Measurements from ENCODE around the gene AJUBA. TPM values are rescaled to one million over a fixed set of nuclear protein-coding genes. Genes with fewer than 3 reads are reported as not detected.

AJUBA gene
- total RNA-seq: 10 to 100 TPM in 1 of 7 donors, 1 to 10 TPM in 6; 1.4 to 11.0 (median 5.3) TPM
- polyA plus RNA-seq: 1 to 10 TPM in 1 of 3 donors, under 1 TPM in 2; 0.63 to 2.1 (median 0.68) TPM
- long read RNA-seq, donor 1, full-length matches to known transcripts: 4 of 4 reads
- long read RNA-seq, donor 1, partial matches to known transcripts: 0 of 4 reads
- long read RNA-seq, donor 1, other reads (novel, unspliced or antisense): 0 of 4 reads
- long read RNA-seq, donor 2, full-length matches to known transcripts: 4 of 4 reads
- long read RNA-seq, donor 2, partial matches to known transcripts: 0 of 4 reads
- long read RNA-seq, donor 2, other reads (novel, unspliced or antisense): 0 of 4 reads

DNA sequence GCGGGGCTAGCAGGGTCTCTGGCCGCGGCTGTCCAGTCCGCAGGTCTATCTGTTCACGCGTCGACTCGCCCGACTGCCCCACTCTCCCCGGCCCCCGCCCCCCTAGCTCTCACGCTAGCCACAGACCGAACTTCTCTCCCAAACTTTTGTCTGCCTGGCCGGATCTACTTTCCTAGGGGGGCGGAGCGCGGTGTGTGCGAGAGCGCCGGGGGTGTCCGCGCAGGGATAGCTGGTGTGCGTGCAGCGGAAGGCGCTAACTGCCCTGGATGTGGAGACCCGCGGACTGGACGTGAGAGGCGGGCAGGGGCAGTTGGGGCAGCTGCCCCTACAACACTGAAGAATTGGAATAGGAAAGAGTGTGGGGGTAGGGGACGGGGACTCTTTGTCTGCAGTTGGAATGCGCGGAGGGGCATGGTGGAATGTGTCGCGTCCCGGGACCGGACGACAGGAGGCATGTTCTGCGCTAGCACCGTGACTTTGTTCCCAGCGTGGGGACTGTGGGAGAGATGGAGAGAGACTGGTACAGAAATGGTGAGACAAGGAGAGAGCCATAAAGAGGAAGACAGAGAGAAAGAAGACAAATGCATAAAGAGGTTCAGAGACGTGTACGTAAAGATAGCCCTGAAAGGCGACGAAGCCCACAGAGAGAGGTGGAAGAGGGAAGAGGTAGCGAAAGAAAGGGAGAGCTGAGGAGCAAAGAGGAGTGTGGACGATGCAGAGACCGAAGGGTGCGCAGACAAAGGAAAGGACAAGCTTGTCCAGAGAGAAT, at the start of gene AJUBA:
TSS of gene AJUBA (minus strand) at position 75 of the 769 bp plus-strand sequence. CDS start 285 bp downstream, outside the sequence.
- H3K36me3 ChIP-seq: peaks cover 0 to 9% (median 5%) of the 10 kb centered on the region in 6 donors
- peak within 1 kb of the TSS; percentile 14 to 82 (median 70) for H3K27ac ChIP-seq
- DNase-seq: peak; percentile 93
- H3K4me1 ChIP-seq: peaks cover 13 to 69% (median 41%) of the 10 kb centered on the region in 6 donors
- no peaks in the 10 kb centered on the region for H3K9me3 ChIP-seq
- H3K4me3 ChIP-seq: peak within 1 kb of the TSS; percentile 62 to 92 (median 72)
- intact Hi-C loops (cut with DNase I; ENCODE audit: low total_unique reads): no loop called here
- TF ChIP-seq POLR2AphosphoS5 (IDR thresholded peaks at IDR 0.05) (peak; percentile 51 to 77 (median 71)), POLR2A (IDR thresholded peaks at IDR 0.05) (no peak)
- 1 to 2% (median 1%) methylated on average over 42 to 48 of the region's 48 CpGs for WGBS, 5 donors
- H3K27me3 ChIP-seq (replicated peaks in 1 of 7): peaks cover 0 to 35% (median 23%) of the 10 kb centered on the region in 7 donors

DNA sequence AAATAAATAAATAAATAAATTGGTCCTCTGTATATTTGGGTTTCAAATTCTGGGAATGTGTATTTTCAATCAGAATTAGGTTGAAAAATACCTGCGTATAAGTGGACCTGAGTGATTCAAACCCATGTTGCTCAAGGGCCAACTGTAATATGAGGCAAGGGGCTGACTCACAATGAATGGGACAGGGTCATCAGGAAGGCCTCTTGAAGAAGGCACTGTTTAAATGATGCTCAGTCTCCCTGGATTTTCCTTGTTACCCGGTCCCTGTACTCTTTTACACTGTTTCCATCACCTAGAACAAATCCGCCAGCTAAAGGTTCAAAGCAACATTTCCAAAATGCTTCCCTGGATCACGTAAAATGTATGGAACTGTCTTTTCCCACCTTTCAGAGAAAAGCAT, 48.6 kb upstream of the AJUBA start:
- 92 to 97% (median 96%) methylated on average over 4 of the region's 4 CpGs for WGBS, 5 donors
- DNase-seq: no peak

DNA sequence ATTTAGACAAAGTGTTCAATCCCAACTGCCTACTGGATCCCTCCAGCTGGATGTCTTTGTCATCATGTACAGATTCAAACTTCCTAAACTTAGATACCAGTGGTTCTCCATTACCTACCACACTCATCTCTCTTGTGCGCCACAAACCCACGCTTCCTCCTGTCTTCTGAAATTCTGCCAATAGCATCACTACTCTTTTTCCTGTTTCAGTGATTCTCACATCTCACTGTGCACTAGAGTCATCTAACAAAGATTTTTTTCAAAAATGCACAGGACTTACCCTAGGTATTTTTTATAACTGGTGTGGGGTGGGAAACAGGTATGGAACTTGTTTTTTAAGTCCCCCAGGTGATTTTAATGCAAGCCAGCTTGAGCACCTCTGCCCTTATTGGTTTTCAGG, 46.4 kb upstream of the AJUBA start:
- intact Hi-C loops (cut with DNase I; ENCODE audit: low total_unique reads): no loop called here
- Histone ChIP-seq H3K9me3 (no peaks in the 10 kb centered on the region), H3K4me1 (peaks cover 9 to 71% (median 38%) of the 10 kb centered on the region in 6 donors), H3K27me3 (replicated peaks in 1 of 7) (no peaks in the 10 kb centered on the region), H3K4me3 (no peak overlapping the region), H3K36me3 (peaks cover 0 to 97% (median 59%) of the 10 kb centered on the region in 6 donors), H3K27ac (peak overlapping the region in 2 of 8 donors; percentile 17 to 38)
- no peak for DNase-seq
- TF ChIP-seq POLR2AphosphoS5 (IDR thresholded peaks at IDR 0.05) (no peak), POLR2A (IDR thresholded peaks at IDR 0.05) (no peak)
- TF ChIP-seq, protein P1, sequence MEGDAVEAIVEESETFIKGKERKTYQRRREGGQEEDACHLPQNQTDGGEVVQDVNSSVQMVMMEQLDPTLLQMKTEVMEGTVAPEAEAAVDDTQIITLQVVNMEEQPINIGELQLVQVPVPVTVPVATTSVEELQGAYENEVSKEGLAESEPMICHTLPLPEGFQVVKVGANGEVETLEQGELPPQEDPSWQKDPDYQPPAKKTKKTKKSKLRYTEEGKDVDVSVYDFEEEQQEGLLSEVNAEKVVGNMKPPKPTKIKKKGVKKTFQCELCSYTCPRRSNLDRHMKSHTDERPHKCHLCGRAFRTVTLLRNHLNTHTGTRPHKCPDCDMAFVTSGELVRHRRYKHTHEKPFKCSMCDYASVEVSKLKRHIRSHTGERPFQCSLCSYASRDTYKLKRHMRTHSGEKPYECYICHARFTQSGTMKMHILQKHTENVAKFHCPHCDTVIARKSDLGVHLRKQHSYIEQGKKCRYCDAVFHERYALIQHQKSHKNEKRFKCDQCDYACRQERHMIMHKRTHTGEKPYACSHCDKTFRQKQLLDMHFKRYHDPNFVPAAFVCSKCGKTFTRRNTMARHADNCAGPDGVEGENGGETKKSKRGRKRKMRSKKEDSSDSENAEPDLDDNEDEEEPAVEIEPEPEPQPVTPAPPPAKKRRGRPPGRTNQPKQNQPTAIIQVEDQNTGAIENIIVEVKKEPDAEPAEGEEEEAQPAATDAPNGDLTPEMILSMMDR (IDR thresholded peaks at IDR 0.05 in 8 of 11, conservative IDR thresholded peaks at IDR 0.05 in 3 of 11): no peak
- WGBS, 5 donors: 37 to 70% (median 45%) methylated on average over 2 of the region's 2 CpGs

More for the DNA sequence above, 48.6 kb upstream of the AJUBA start:
- H3K27ac ChIP-seq: no peak overlapping the region
- no peaks in the 10 kb centered on the region for H3K9me3 ChIP-seq
- intact Hi-C loops (cut with DNase I; ENCODE audit: low total_unique reads): no loop called here
- TF ChIP-seq, protein P1 (IDR thresholded peaks at IDR 0.05 in 8 of 11, conservative IDR thresholded peaks at IDR 0.05 in 3 of 11): no peak
- no peak for TF ChIP-seq POLR2AphosphoS5 (IDR thresholded peaks at IDR 0.05)
- TF ChIP-seq POLR2A (IDR thresholded peaks at IDR 0.05): no peak
- no peak overlapping the region for H3K4me3 ChIP-seq
- H3K36me3 ChIP-seq: peaks cover 0 to 76% (median 49%) of the 10 kb centered on the region in 6 donors
- H3K27me3 ChIP-seq (replicated peaks in 1 of 7): no peaks in the 10 kb centered on the region
- peaks cover 13 to 74% (median 44%) of the 10 kb centered on the region in 6 donors for H3K4me1 ChIP-seq

DNA sequence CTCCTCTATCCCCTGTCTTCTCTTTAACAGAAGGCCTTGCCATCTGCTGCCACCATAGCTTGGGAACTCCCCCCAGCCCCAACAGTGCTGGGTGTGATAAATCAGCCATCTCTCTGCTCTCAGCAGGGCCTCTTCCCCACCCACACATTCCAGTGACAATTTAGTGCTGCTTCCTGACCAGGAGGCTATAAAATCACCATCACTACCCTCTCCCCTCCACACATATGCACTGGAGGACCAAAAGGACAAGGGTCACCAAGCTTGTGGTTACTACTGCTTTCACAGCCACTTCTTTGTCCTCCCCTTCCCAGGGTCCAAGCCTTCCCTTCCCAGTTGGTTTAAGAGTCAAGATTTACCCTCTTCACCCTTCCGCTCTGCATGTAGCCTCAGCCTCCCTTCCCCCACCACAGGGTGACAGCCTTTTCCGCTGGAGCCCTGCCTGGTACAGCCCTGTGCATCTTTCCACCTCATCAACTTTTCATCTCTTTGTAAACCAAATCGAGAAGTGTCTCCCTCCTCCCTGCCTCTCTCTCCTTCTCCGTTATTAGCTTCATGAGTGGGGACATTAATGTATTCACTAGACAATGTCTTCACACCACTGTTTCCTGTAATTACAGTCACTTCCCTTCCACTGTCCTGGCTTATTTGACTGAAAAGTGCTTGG, 42.9 kb upstream of the AJUBA start:
- peaks cover 0 to 55% (median 24%) of the 10 kb centered on the region in 6 donors for H3K4me1 ChIP-seq
- DNase-seq: no peak
- no peak overlapping the region for H3K4me3 ChIP-seq
- WGBS, 5 donors: 62 to 67% (median 62%) methylated on average over 4 of the region's 4 CpGs
- TF ChIP-seq, protein P1 (IDR thresholded peaks at IDR 0.05 in 8 of 11, conservative IDR thresholded peaks at IDR 0.05 in 3 of 11): no peak
- TF ChIP-seq POLR2A (IDR thresholded peaks at IDR 0.05) (no peak), POLR2AphosphoS5 (IDR thresholded peaks at IDR 0.05) (peak in 1 of 3 donors; percentile 12)
- intact Hi-C loops (cut with DNase I; ENCODE audit: low total_unique reads): no loop called here
- H3K27me3 ChIP-seq (replicated peaks in 1 of 7): no peaks in the 10 kb centered on the region
- H3K36me3 ChIP-seq: peaks cover 0 to 84% (median 35%) of the 10 kb centered on the region in 6 donors
- no peaks in the 10 kb centered on the region for H3K9me3 ChIP-seq
- peak overlapping the region in 3 of 8 donors; percentile 3 to 37 (median 35) for H3K27ac ChIP-seq

Data from spleen (tissue), 13 donors.